Keratinocyte (primary cell): Measurements from ENCODE around the gene IFNL2.

Source experiments
- EZH2 ChIP-seq: IDR thresholded peaks from one replicate; pipeline ENCODE4 v1.6.1; 2012; ENCODE audit warnings: inconsistent platforms, mild to moderate bottlenecking, low read length, moderate library complexity
- TF ChIP-seq, protein P1 (sequence below), 3 experiments: IDR thresholded peaks in 1 of 3; conservative IDR thresholded peaks in 1 of 3; optimal IDR thresholded peaks in 1 of 3; 2 replicates in 2 of 3; 3 replicates in 1 of 3; pipeline versions ENCODE3 to v1.5.1; 2011; ENCODE audit warnings: low read length in 3 of 3, mild to moderate bottlenecking in 3 of 3, moderate library complexity in 2 of 3, control low read depth in 1 of 3, inconsistent platforms in 1 of 3; ENCODE audit not compliant: insufficient read depth in 2 of 3; ENCODE audit errors: extremely low read depth in 1 of 3

DNA sequence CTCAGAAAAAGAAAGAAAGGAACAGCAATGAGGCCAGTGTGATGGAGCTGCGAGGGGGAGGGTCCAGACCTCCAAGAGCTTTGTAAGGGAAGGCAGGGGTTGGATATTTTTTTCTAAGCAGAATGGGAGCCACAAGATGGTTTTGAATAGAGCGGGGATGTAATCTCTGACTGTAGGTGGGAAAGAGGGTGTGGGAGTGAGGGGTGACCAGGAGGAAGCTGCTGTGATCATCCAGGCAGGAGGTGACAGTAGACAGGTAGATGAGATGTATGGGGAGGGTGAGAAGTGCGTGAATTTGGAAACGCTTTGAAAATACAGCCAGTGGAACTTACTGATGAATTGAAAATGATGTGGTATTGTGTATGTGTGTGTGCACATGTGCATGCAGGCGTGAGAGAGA, 7.4 kb downstream of the IFNL2 start:
- TF ChIP-seq, protein P1, sequence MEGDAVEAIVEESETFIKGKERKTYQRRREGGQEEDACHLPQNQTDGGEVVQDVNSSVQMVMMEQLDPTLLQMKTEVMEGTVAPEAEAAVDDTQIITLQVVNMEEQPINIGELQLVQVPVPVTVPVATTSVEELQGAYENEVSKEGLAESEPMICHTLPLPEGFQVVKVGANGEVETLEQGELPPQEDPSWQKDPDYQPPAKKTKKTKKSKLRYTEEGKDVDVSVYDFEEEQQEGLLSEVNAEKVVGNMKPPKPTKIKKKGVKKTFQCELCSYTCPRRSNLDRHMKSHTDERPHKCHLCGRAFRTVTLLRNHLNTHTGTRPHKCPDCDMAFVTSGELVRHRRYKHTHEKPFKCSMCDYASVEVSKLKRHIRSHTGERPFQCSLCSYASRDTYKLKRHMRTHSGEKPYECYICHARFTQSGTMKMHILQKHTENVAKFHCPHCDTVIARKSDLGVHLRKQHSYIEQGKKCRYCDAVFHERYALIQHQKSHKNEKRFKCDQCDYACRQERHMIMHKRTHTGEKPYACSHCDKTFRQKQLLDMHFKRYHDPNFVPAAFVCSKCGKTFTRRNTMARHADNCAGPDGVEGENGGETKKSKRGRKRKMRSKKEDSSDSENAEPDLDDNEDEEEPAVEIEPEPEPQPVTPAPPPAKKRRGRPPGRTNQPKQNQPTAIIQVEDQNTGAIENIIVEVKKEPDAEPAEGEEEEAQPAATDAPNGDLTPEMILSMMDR (optimal IDR thresholded peaks at IDR 0.05 in 1 of 3, IDR thresholded peaks at IDR 0.05 in 1 of 3, conservative IDR thresholded peaks at IDR 0.05 in 1 of 3; ENCODE audit: extremely low read depth in 1 of 3, insufficient read depth in 2 of 3, low read length in 3 of 3): no peak
- no peak for TF ChIP-seq EZH2
